VCaP (cell line): ENCODE data around the gene SFN.

Experiments
- H3K27ac ChIP-seq: fragments of 450-650 bp; 2 replicates; pipeline ENCODE4 v1.5.1; 2017
- CTCF ChIP-seq: fragments of 450-650 bp; conservative IDR thresholded peaks from 2 replicates; pipeline ENCODE4 v1.5.1; 2017; ENCODE audit warnings: mild to moderate bottlenecking, moderate library complexity

Gene SFN

GRCh38 chr1:26890467-26890796, 27.5 kb downstream of the SFN start:
- peak overlapping the region; percentile 88 for H3K27ac ChIP-seq

GRCh38 chr1:26894263-26894662, 31.3 kb downstream of the SFN start:
- no peak for TF ChIP-seq CTCF
- H3K27ac ChIP-seq, result no peak overlapping the region

More at GRCh38 chr1:26890467-26890796, 27.5 kb downstream of the SFN start:
- TF ChIP-seq CTCF, result no peak

GRCh38 chr1:26897351-26897750, 34.4 kb downstream of the SFN start:
- H3K27ac ChIP-seq, result no peak overlapping the region
- no peak for TF ChIP-seq CTCF

- peak within 1 kb of the TSS; percentile 83 for H3K27ac ChIP-seq
- no peak for TF ChIP-seq CTCF
Measured at GRCh38 chr1:26900001-26900814, 37.3 kb downstream of the SFN start, which contains the start of gene GPATCH3. Gene GPATCH3 (minus strand): TSS chr1:26900467. CDS start chr1:26900442, 25 bp downstream.

- no peak for TF ChIP-seq CTCF
- H3K27ac ChIP-seq, result peak overlapping the region; percentile 83
Measured at GRCh38 chr1:26900815-26901511, 38.0 kb downstream of the SFN start.

GRCh38 chr1:26907071-26907917, 44.3 kb downstream of the SFN start:
- no peak for TF ChIP-seq CTCF
- H3K27ac ChIP-seq, result no peak overlapping the region

GRCh38 chr1:26909951-26910342, 47.0 kb downstream of the SFN start:
- TF ChIP-seq CTCF, result no peak
- H3K27ac ChIP-seq, result no peak overlapping the region
